Smooth muscle cell (in vitro differentiated cells): ENCODE results near the gene SLC7A8. TPM values are rescaled to one million over a fixed set of nuclear protein-coding genes. Genes with fewer than 3 reads are reported as not detected.
A peak's percentile ranks its signal among the peaks of the same experiment; 100 is the strongest.

Source experiments
- DNase-seq: peaks from one replicate; lab custom pipeline; 2025; ENCODE audit not compliant: unreplicated experiment; lab: John Stamatoyannopoulos, UW
- H2AFZ ChIP-seq: fragments of 200-600 bp; sonication (generic); 2 replicates; pipeline ENCODE4 v1.6.0; 2016; ENCODE audit warnings: antibody characterized with exemption, low read depth, mild to moderate bottlenecking
- H3F3A ChIP-seq: fragments of 200-600 bp; sonication (generic); 2 replicates; pipeline ENCODE4 v1.6.0; 2017; ENCODE audit warnings: antibody characterized with exemption, low read depth
- H3K27ac ChIP-seq: fragments of 200-600 bp; sonication (generic); 2 replicates; pipeline ENCODE4 v1.5.1; 2016; ENCODE audit warnings: low read depth, mild to moderate bottlenecking
- H3K27me3 ChIP-seq: fragments of 200-600 bp; sonication (generic); 2 replicates; pipeline ENCODE4 v1.6.1; 2016; ENCODE audit warnings: low read depth, mild to moderate bottlenecking
- H3K36me3 ChIP-seq: fragments of 200-600 bp; sonication (generic); 2 replicates; pipeline ENCODE4 v1.5.1; 2016; ENCODE audit warnings: low read depth
- H3K4me1 ChIP-seq: fragments of 200-600 bp; sonication (generic); 2 replicates; pipeline ENCODE4 v1.5.1; 2016; ENCODE audit warnings: low read depth
- H3K4me2 ChIP-seq: fragments of 200-600 bp; sonication (generic); 2 replicates; pipeline ENCODE4 v1.6.0; 2016; ENCODE audit warnings: mild to moderate bottlenecking
- H3K4me3 ChIP-seq: fragments of 200-600 bp; sonication (generic); 2 replicates; pipeline ENCODE4 v1.5.1; 2016; ENCODE audit warnings: mild to moderate bottlenecking
- H3K79me2 ChIP-seq: fragments of 200-600 bp; sonication (generic); 2 replicates; pipeline ENCODE4 v1.6.0; 2016; ENCODE audit warnings: low read depth, mild to moderate bottlenecking
- H3K9ac ChIP-seq: fragments of 200-600 bp; sonication (generic); 2 replicates; pipeline ENCODE4 v1.6.0; 2016; ENCODE audit warnings: low read depth
- H3K9me3 ChIP-seq: fragments of 200-600 bp; sonication (generic); replicated peaks from 2 replicates; pipeline ENCODE4 v1.5.1; 2016; ENCODE audit warnings: low read depth
- H4K20me1 ChIP-seq: fragments of 200-600 bp; sonication (generic); 2 replicates; pipeline ENCODE4 v1.6.0; 2016; ENCODE audit warnings: low read depth
- WGBS: methylation state at CpG from one replicate; pipeline ENCODE4 v1.1.7; 2016; ENCODE audit warnings: low lambda C conversion rate; 5-methylcytosine and 5-hydroxymethylcytosine counted together
- polyA plus RNA-seq: library from polyadenylated mRNA; unstranded; fragments of >200 nt; fragmentation: Nextera tagmentation; extraction: Ambion mirVana; gene quantifications from 2 replicates; pipeline ENCODE4 v1.2.1, GENCODE V29; 2016
- total RNA-seq: library from RNA; depleted of rRNA; stranded (reverse); fragments of >200 nt; gene quantifications from 2 replicates; pipeline ENCODE4 v1.2.3, GENCODE V29; 2014
- TF ChIP-seq, protein P1 (sequence below): fragments of 200-600 bp; sonication (generic); IDR thresholded peaks from 2 replicates; pipeline ENCODE4 v1.5.1; 2017; ENCODE audit warnings: borderline replicate concordance, mild to moderate bottlenecking, antibody characterized with exemption; ENCODE audit not compliant: insufficient read depth, poor library complexity, severe bottlenecking

The SLC7A8 gene
- total and polyA plus RNA-seq, 2 experiments from 2014 or later: 16.4 to 26.0 TPM

DNA sequence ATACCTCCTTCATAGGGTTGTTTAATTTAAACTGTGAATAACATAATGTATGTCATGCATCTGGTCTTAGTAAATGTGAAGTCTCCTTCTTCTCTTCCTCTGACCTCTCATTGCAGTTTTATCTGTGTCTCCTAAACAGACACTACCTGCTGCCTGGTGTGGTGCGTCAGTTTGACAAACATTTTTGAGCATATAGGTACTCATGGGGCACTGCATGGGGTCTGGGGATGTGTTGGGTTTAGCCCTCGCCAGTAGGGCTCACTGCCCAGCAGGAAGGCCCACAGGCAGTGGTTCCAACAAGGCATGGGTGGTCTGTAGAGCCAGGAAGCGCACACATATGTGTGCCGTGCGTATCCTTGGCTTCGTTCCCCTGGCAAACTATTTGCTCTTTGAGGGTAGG is 61.4 kb downstream of the SLC7A8 start:
- Histone ChIP-seq H3K4me1 (peaks cover 10% of the 10 kb centered on the region), H3K9me3 (no peaks in the 10 kb centered on the region), H3K36me3 (no peaks in the 10 kb centered on the region), H4K20me1 (no peaks in the 10 kb centered on the region), H3K4me2 (peak overlapping the region; percentile 53), H3K79me2 (no peaks in the 10 kb centered on the region), H2AFZ (no peak overlapping the region), H3K4me3 (no peak overlapping the region), H3K27ac (peak overlapping the region; percentile 88), H3K27me3 (no peaks in the 10 kb centered on the region), H3F3A (peaks cover 8% of the 10 kb centered on the region), H3K9ac (peak overlapping the region; percentile 14)
- TF ChIP-seq, protein P1, sequence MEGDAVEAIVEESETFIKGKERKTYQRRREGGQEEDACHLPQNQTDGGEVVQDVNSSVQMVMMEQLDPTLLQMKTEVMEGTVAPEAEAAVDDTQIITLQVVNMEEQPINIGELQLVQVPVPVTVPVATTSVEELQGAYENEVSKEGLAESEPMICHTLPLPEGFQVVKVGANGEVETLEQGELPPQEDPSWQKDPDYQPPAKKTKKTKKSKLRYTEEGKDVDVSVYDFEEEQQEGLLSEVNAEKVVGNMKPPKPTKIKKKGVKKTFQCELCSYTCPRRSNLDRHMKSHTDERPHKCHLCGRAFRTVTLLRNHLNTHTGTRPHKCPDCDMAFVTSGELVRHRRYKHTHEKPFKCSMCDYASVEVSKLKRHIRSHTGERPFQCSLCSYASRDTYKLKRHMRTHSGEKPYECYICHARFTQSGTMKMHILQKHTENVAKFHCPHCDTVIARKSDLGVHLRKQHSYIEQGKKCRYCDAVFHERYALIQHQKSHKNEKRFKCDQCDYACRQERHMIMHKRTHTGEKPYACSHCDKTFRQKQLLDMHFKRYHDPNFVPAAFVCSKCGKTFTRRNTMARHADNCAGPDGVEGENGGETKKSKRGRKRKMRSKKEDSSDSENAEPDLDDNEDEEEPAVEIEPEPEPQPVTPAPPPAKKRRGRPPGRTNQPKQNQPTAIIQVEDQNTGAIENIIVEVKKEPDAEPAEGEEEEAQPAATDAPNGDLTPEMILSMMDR: no peak
- no peak for DNase-seq
- 85% methylated on average over 6 of the region's 6 CpGs for WGBS

DNA sequence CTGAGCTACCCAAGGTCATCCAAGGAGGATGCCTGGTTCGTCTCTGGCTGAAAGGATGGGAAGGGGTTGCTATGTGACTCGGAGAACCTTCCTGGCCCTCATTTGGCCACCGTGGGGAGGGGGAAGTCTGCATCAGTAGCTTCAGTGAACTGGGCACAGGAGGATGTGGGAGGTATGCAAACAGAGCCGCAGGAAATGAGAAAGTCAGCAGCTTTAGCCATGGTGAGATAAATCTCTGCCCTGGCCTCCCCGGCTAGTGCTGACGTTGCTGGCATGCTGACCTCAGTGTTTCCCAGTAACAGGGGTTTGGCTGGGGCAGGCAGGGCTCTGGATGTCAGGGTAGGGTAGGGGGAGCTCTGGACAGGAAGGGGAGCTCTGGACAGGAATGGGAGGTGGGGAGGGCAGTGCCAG is 62.1 kb downstream of the SLC7A8 start:
- Histone ChIP-seq H3K36me3 (no peaks in the 10 kb centered on the region), H2AFZ (peak overlapping the region; percentile 20), H3K4me3 (no peak overlapping the region), H3K27ac (peak overlapping the region; percentile 88), H3K4me1 (peaks cover 10% of the 10 kb centered on the region), H3K9me3 (no peaks in the 10 kb centered on the region), H3K9ac (peak overlapping the region; percentile 14), H3F3A (peaks cover 8% of the 10 kb centered on the region), H4K20me1 (no peaks in the 10 kb centered on the region), H3K27me3 (no peaks in the 10 kb centered on the region), H3K79me2 (no peaks in the 10 kb centered on the region), H3K4me2 (peak overlapping the region; percentile 70)
- peak; percentile 14 for DNase-seq
- 15% methylated on average over 6 of the region's 6 CpGs for WGBS
- TF ChIP-seq, protein P1: no peak

DNA sequence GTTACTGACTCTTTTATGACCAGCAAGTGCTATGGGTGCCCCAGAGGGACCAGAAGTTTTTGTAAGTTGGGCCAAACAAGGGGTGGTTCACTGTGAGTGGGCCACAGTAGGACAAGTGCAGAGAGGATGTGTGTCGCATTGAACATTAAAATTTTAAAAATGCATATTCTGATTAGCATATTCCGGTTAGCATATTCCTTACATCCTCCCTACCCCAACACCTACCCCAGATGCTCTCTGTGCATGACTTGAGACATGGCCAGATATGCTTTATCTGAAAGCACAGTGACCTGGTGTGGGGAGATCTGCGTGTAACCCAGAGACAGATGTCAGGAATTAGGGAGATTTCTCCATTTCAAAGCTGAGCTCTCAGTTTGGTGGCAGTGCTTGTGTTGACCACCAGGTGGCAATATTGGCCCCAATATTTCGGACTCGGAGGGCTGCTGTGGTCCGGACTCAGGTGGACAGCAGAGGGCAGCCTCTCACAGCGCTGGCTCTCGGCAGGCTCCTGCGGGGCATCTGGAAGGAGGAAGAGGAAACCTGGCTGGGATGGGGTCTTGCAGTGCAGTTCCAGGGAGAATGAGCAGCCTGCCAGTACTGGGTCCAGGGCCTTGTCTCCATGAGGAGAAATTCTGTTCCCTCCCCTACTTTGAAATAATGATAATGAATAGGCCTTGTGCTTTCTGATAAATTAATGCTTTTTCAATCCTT is 62.8 kb downstream of the SLC7A8 start:
- Histone ChIP-seq H3F3A (peaks cover 8% of the 10 kb centered on the region), H3K27me3 (no peaks in the 10 kb centered on the region), H3K9ac (no peak overlapping the region), H3K4me1 (peaks cover 10% of the 10 kb centered on the region), H3K79me2 (no peaks in the 10 kb centered on the region), H3K4me2 (peak overlapping the region; percentile 70), H3K27ac (peak overlapping the region; percentile 88), H3K9me3 (no peaks in the 10 kb centered on the region), H3K36me3 (no peaks in the 10 kb centered on the region), H4K20me1 (no peaks in the 10 kb centered on the region), H2AFZ (no peak overlapping the region), H3K4me3 (no peak overlapping the region)
- TF ChIP-seq, protein P1: peak; percentile 100
- peak; percentile 56 for DNase-seq
- 20% methylated on average over 9 of the region's 9 CpGs for WGBS
